ENCODE data around the gene XCL2. TPM values are rescaled to one million over a fixed set of nuclear protein-coding genes. Genes with fewer than 3 reads are reported as not detected.
A peak's percentile ranks its signal among the peaks of the same experiment; 100 is the strongest.

The XCL2 gene
- total and polyA plus RNA-seq, 4 donors, result 0.23 to 0.92 (median 0.55) TPM

- no peak overlapping the region for H3K9ac ChIP-seq (ENCODE audit: low read depth in 1 of 2, low read length in 2 of 2)
- 88% methylated on average over 4 of the region's 4 CpGs for WGBS
- H3K4me1 ChIP-seq (ENCODE audit: control insufficient read depth in 4 of 4, insufficient read depth in 4 of 4, low read length in 3 of 4), result no peaks in the 10 kb centered on the region
- DNase-seq (ENCODE audit: low spot score), result no peak
- TF ChIP-seq FOXA1 (IDR thresholded peaks at IDR 0.05) (no peak), GABPA (IDR thresholded peaks at IDR 0.05 in 1 of 2, conservative IDR thresholded peaks at IDR 0.05 in 1 of 2) (no peak), HNF4G (IDR thresholded peaks at IDR 0.05) (no peak), RAD21 (IDR thresholded peaks at IDR 0.05) (no peak), HNF4A (conservative IDR thresholded peaks at IDR 0.05) (no peak), FOXA2 (IDR thresholded peaks at IDR 0.05) (no peak), CTCF (IDR thresholded peaks at IDR 0.05; ENCODE audit: low read depth, low read length, missing input control) (no peak), EGR1 (IDR thresholded peaks at IDR 0.05; ENCODE audit: low read depth in 2 of 2) (no peak)
- H3K27me3 ChIP-seq (ENCODE audit: control insufficient read depth in 4 of 4, insufficient read depth in 4 of 4, low read length in 3 of 4), result no peaks in the 10 kb centered on the region
- H3K36me3 ChIP-seq (ENCODE audit: control insufficient read depth in 4 of 4, insufficient read depth in 3 of 4, low read depth in 1 of 4, low read length in 3 of 4), result no peaks in the 10 kb centered on the region
- H3K27ac ChIP-seq (ENCODE audit: low read depth in 1 of 2, low read length in 2 of 2), result no peak overlapping the region
- H3K9me3 ChIP-seq (ENCODE audit: control insufficient read depth in 4 of 4, low read length in 3 of 4), result no peaks in the 10 kb centered on the region
- H3K4me3 ChIP-seq (ENCODE audit: low read depth in 1 of 3, low read length in 3 of 3), result no peak overlapping the region
Measured at GRCh38 chr1:168518201-168518689, 25.6 kb downstream of the XCL2 start.

GRCh38 chr1:168514455-168514854 lies 29.3 kb downstream of the XCL2 start:
- no peaks in the 10 kb centered on the region for H3K4me1 ChIP-seq (ENCODE audit: control insufficient read depth in 4 of 4, insufficient read depth in 4 of 4, low read length in 3 of 4)
- no peak for DNase-seq (ENCODE audit: low spot score)
- H3K9ac ChIP-seq (ENCODE audit: low read depth in 1 of 2, low read length in 2 of 2), result no peak overlapping the region
- H3K36me3 ChIP-seq (ENCODE audit: control insufficient read depth in 4 of 4, insufficient read depth in 3 of 4, low read depth in 1 of 4, low read length in 3 of 4), result no peaks in the 10 kb centered on the region
- no peaks in the 10 kb centered on the region for H3K9me3 ChIP-seq (ENCODE audit: control insufficient read depth in 4 of 4, low read length in 3 of 4)
- 93% methylated on average over 2 of the region's 2 CpGs for WGBS
- no peak overlapping the region for H3K27ac ChIP-seq (ENCODE audit: low read depth in 1 of 2, low read length in 2 of 2)
- H3K4me3 ChIP-seq (ENCODE audit: low read depth in 1 of 3, low read length in 3 of 3), result no peak overlapping the region
- H3K27me3 ChIP-seq (ENCODE audit: control insufficient read depth in 4 of 4, insufficient read depth in 4 of 4, low read length in 3 of 4), result no peaks in the 10 kb centered on the region
- no peak for TF ChIP-seq ATF3 (IDR thresholded peaks at IDR 0.05)
- TF ChIP-seq TAF1 (conservative IDR thresholded peaks at IDR 0.05), result no peak
- TF ChIP-seq REST (IDR thresholded peaks at IDR 0.05), result no peak

- Histone ChIP-seq H3K9me3 (ENCODE audit: control insufficient read depth in 4 of 4, low read length in 3 of 4) (no peaks in the 10 kb centered on the region), H3K27me3 (ENCODE audit: control insufficient read depth in 4 of 4, insufficient read depth in 4 of 4, low read length in 3 of 4) (no peaks in the 10 kb centered on the region), H3K4me1 (ENCODE audit: control insufficient read depth in 4 of 4, insufficient read depth in 4 of 4, low read length in 3 of 4) (no peaks in the 10 kb centered on the region), H3K9ac (ENCODE audit: low read depth in 1 of 2, low read length in 2 of 2) (no peak overlapping the region), H3K4me3 (ENCODE audit: low read depth in 1 of 3, low read length in 3 of 3) (no peak overlapping the region), H3K27ac (ENCODE audit: low read depth in 1 of 2, low read length in 2 of 2) (no peak overlapping the region), H3K36me3 (ENCODE audit: control insufficient read depth in 4 of 4, insufficient read depth in 3 of 4, low read depth in 1 of 4, low read length in 3 of 4) (no peaks in the 10 kb centered on the region)
- 74% methylated on average over 9 of the region's 9 CpGs for WGBS
- no peak for DNase-seq (ENCODE audit: low spot score)
- TF ChIP-seq HNF4G (IDR thresholded peaks at IDR 0.05) (no peak), JUND (IDR thresholded peaks at IDR 0.05) (peak; percentile 25 to 45), RXRA (IDR thresholded peaks at IDR 0.05) (no peak), MAX (IDR thresholded peaks at IDR 0.05) (no peak), YY1 (IDR thresholded peaks at IDR 0.05) (no peak), TAF1 (conservative IDR thresholded peaks at IDR 0.05) (no peak), ZBTB33 (IDR thresholded peaks at IDR 0.05) (no peak)
Measured at GRCh38 chr1:168513656-168514404, 30.0 kb downstream of the XCL2 start.
